Stimulated activated effector memory CD8-positive, alpha-beta T cell treated with anti-CD3 and anti-CD28 coated beads, Interleukin-12 subunit alpha, Interleukin-12 subunit beta, amount 100 ng/mL, for 72 hours (primary cell): Measurements from ENCODE around the gene NOL8.

Experiments
- ATAC-seq: fragments of 150-1000 bp; cut with Tn5 transposase; 2 replicates; pipeline ENCODE4 v1.10.0; 2021
- DNase-seq, 2 donors: peaks; one replicate each; pipeline ENCODE4 v3.0.0; 2021 to 2022; ENCODE audit warnings: low spot score in 2 of 2
- H3K27ac Mint-ChIP-seq: one replicate; pipeline ENCODE4 v1.8.0; 2022; ENCODE audit warnings: mild to moderate bottlenecking, mixed read lengths
- H3K36me3 Mint-ChIP-seq: one replicate; pipeline ENCODE4 v1.8.0; 2022; ENCODE audit warnings: mild to moderate bottlenecking, mixed read lengths
- H3K4me1 Mint-ChIP-seq: one replicate; pipeline ENCODE4 v1.8.0; 2022; ENCODE audit warnings: mixed read lengths
- H3K4me3 Mint-ChIP-seq: one replicate; pipeline ENCODE4 v1.8.0; 2022; ENCODE audit warnings: mild to moderate bottlenecking, mixed read lengths
- H3K9me3 Mint-ChIP-seq: one replicate; pipeline ENCODE4 v1.8.0; 2022; ENCODE audit warnings: mixed read lengths

Gene NOL8

DNA sequence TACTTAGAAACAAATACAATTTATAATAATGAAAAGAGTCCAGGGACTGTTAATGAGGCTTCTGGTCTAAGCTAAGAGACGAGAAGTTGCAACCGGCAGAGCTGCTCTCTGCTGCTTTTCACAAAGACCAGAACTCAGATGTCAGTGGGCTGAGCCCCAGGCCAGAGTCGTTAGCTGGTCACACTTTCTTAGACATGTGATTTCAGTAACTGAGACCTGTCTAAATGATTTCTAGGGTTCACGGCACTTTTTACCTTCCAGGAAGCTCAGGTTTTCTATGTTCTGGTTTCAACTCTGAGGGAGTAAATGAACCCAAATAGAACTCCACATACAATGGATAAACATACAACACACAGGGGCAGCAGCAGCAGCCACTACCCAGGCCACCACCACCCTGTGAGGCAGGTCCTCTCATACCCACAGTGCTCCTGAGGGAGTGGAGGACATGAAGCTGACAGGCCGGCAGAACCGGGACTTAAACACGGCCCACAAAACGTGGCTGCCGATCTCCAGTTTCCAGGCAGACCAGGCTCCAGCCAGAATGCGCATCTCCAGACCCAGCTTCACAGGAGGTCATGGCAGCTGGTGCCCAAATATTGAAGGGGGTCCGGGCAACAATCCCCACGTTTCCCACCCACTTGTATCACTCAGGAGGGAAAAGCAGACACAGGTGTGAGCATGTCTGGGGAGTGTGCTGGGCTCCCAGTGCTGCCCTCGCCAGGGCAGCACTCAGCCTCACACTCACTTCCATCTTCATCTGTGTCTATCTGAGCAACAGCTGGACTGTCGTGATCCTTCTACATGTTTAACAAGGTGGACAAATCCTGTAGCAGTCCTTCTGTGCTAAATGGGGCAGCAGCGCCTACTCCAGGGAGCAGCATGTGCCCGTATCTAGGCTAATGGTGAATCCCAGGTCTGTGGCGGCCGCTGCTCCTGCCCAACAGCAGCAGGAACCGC is 70.5 kb downstream of the NOL8 start:
- Mint-ChIP-seq H3K36me3 (peaks cover 100% of the 10 kb centered on the region), H3K9me3 (no peaks in the 10 kb centered on the region), H3K4me3 (no peak overlapping the region), H3K27ac (peak overlapping the region; percentile 50), H3K4me1 (no peaks in the 10 kb centered on the region)
- DNase-seq (no peak), ATAC-seq (no peak)

DNA sequence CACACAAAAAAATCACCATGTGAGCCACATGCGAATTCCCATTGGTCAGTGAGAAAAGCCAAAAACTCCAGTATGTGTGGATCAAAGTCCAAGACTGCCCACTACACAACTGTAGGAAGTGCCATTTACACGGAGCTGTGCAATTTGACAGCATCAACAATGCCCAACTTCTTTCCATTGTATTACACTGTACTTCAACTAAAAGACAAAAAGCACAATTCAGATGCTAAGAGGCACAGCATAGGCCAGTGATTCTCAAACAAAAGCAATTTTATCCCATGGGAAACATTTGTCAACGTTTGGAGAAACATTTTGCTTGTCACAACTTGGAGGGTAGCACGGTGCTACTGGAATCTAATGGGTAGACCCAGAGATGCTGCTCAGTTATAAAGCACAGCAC is 71.5 kb downstream of the NOL8 start:
- DNase-seq (no peak), ATAC-seq (no peak)
- Mint-ChIP-seq H3K9me3 (no peaks in the 10 kb centered on the region), H3K4me3 (no peak overlapping the region), H3K36me3 (peaks cover 100% of the 10 kb centered on the region), H3K4me1 (no peaks in the 10 kb centered on the region), H3K27ac (peak overlapping the region; percentile 50)

DNA sequence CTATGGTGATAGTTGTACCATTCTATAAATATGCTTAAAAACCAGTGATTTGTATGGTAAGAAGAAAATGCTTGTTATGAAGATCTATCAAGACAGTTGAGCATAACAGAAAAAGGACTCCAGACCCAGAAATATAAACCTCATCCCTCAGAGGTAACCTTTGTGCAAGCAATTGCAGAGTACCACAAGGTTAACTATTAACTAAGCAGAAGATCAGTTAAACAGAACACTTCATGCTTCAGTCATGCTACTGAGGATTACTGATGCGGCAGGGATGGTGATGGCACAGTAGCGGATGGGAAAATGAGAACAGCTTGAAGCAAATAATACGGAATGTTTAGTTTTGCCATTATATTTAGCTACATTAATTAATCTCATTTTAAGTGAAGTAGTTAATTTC is 77.2 kb downstream of the NOL8 start:
- no peak overlapping the region for H3K27ac Mint-ChIP-seq
- no peak overlapping the region for H3K4me3 Mint-ChIP-seq
- no peak for ATAC-seq
- no peaks in the 10 kb centered on the region for H3K9me3 Mint-ChIP-seq
- H3K4me1 Mint-ChIP-seq = no peaks in the 10 kb centered on the region
- H3K36me3 Mint-ChIP-seq = peaks cover 100% of the 10 kb centered on the region
- DNase-seq = no peak
